HepG2 (cell line): Measurements from ENCODE around the gene BGN. TPM values are rescaled to one million over a fixed set of nuclear protein-coding genes. Genes with fewer than 3 reads are reported as not detected.

Experiments
- ATAC-seq: fragments of 200-7000 bp; cut with Tn5 transposase; 3 replicates; pipeline ENCODE4 v1.9.1; 2020; ENCODE audit warnings: mild to moderate bottlenecking, moderate library complexity
- BruUV-seq: library from RNA; stranded (reverse); fragments of 400-500 nt; replicated peaks from 2 replicates; lab custom pipeline; 2021; lab: Mats Ljungman, UMichigan
- CTCF ChIA-PET: fragments of 300-600 bp; formaldehyde crosslinking; extraction: SDS; loops from one replicate; lab custom pipeline; 2021; ENCODE audit warnings: low total read pairs, inconsistent platforms, low intra/inter-chr PET ratio; lab: Yijun Ruan, JAX
- POLR2A ChIA-PET: fragments of 350-600 bp; sonication (Branson Sonifier 250); formaldehyde crosslinking; loops from one replicate; lab custom pipeline; 2020; ENCODE audit warnings: antibody characterized with exemption, inconsistent platforms; lab: Yijun Ruan, JAX
- DNase-seq: peaks from one replicate; pipeline ENCODE4 v3.0.0-alpha.2; 2015; ENCODE audit warnings: low spot score
- FAIRE-seq: peaks from 3 replicates; lab custom pipeline; 2011; peaks lifted over from hg19 to GRCh38; lab: Jason Lieb, UNC
- H2AFZ ChIP-seq: one replicate; pipeline ENCODE4 v1.6.1; 2011; ENCODE audit warnings: low read length, inconsistent platforms
- H3K27ac ChIP-seq: fragments of 300-600 bp; 3 replicates; pipeline ENCODE4 v1.8.0; 2011; ENCODE audit warnings: mixed run types, mild to moderate bottlenecking, mixed read lengths, low read length, inconsistent platforms; ENCODE audit not compliant: insufficient read depth; ENCODE audit errors: extremely low read length
- H3K27me3 ChIP-seq, 2 experiments: fragments of 200-600 bp in 1 of 2; 2 replicates in 1 of 2; 3 replicates in 1 of 2; pipeline versions ENCODE4 v1.6.0 to v1.8.0; 2011; ENCODE audit warnings: low read length in 2 of 2, mild to moderate bottlenecking in 2 of 2, moderate library complexity in 2 of 2, inconsistent platforms in 1 of 2; ENCODE audit not compliant: insufficient read depth in 2 of 2, control insufficient read depth in 1 of 2
- H3K36me3 ChIP-seq, 2 experiments: fragments of 200-600 bp in 1 of 2; replicated peaks in 1 of 2; 2 replicates in 1 of 2; 3 replicates in 1 of 2; pipeline versions ENCODE4 v1.5.1 to v1.8.0; 2011; ENCODE audit warnings: low read length in 2 of 2, inconsistent platforms in 1 of 2; ENCODE audit not compliant: insufficient read depth in 2 of 2, control insufficient read depth in 1 of 2
- H3K4me1 ChIP-seq: 2 replicates; pipeline ENCODE4 v1.5.1; 2012; ENCODE audit warnings: low read length, inconsistent platforms; ENCODE audit not compliant: insufficient read depth
- H3K4me2 ChIP-seq: 2 replicates; pipeline ENCODE4 v1.6.0; 2011; ENCODE audit warnings: low read depth, low read length, inconsistent platforms
- H3K4me3 ChIP-seq, 3 experiments: fragments of 200-600 bp in 1 of 3; sonication (generic), shearing (Covaris generic) in 1 of 3; replicated peaks in 1 of 3; 2 replicates each; pipeline ENCODE4 v1.5.1; 2011 to 2016; ENCODE audit warnings: low read length in 3 of 3, inconsistent platforms in 2 of 3, low read depth in 2 of 3, mild to moderate bottlenecking in 2 of 3, control low read depth in 1 of 3, mixed read lengths in 1 of 3; ENCODE audit not compliant: insufficient read depth in 1 of 3
- H3K79me2 ChIP-seq: one replicate; pipeline ENCODE4 v1.6.1; 2011; ENCODE audit warnings: low read length, inconsistent platforms; ENCODE audit not compliant: insufficient read depth
- H3K9ac ChIP-seq: 2 replicates; pipeline ENCODE4 v1.6.0; 2011; ENCODE audit warnings: mild to moderate bottlenecking, low read depth, low read length, inconsistent platforms; ENCODE audit not compliant: insufficient read depth
- H3K9me3 ChIP-seq: 2 replicates; pipeline ENCODE4 v1.5.1; 2012; ENCODE audit warnings: mild to moderate bottlenecking, low read length
- H4K20me1 ChIP-seq: 2 replicates; pipeline ENCODE4 v1.6.0; 2011; ENCODE audit warnings: inconsistent platforms, mild to moderate bottlenecking, low read length, moderate library complexity; ENCODE audit not compliant: insufficient read depth
- HOXD1 ChIP-seq: sonication (generic); formaldehyde crosslinking; IDR thresholded peaks from 2 replicates; pipeline ENCODE4 v1.5.0; 2020; ENCODE audit warnings: missing genetic modification reagents
- IRX3 ChIP-seq: sonication (generic); formaldehyde crosslinking; IDR thresholded peaks from 2 replicates; pipeline ENCODE4 v1.8.1; 2023; ENCODE audit warnings: mild to moderate bottlenecking, low read depth, missing genetic modification reagents, borderline replicate concordance
- MLXIP ChIP-seq: sonication (generic); formaldehyde crosslinking; IDR thresholded peaks from 2 replicates; pipeline ENCODE4 v1.9.0; 2021; ENCODE audit warnings: missing genetic modification reagents, borderline replicate concordance
- TRIM24 ChIP-seq: sonication (generic); formaldehyde crosslinking; IDR thresholded peaks from 2 replicates; pipeline ENCODE4 v1.8.0; 2022; ENCODE audit warnings: mild to moderate bottlenecking, missing genetic modification reagents
- ZNF326 ChIP-seq: sonication (generic); formaldehyde crosslinking; IDR thresholded peaks from 2 replicates; pipeline ENCODE4 v1.4.0; 2020; ENCODE audit warnings: missing genetic modification reagents, borderline replicate concordance
- ZNF383 ChIP-seq: sonication (generic); formaldehyde crosslinking; IDR thresholded peaks from 2 replicates; pipeline ENCODE4 v1.4.0; 2020; ENCODE audit warnings: missing genetic modification reagents, mild to moderate bottlenecking, borderline replicate concordance
- WGBS: methylation state at CpG from one replicate; pipeline ENCODE4 v1.1.6; 2017; ENCODE audit warnings: low lambda C conversion rate; 5-methylcytosine and 5-hydroxymethylcytosine counted together
- in situ Hi-C: cut with HindIII; loops from 2 replicates; pipeline ENCODE4 v1.10.0; 2017; ENCODE audit warnings: low pct_unique_long_range_greater_than_20kb; ENCODE audit not compliant: extremely low pct_ligation_motif_present
- intact Hi-C: fragments of 100-400 bp; cut with micrococcal nuclease; formaldehyde crosslinking; loops from one replicate; pipeline ENCODE4 v1.10.0; 2022; ENCODE audit not compliant: unreplicated experiment
- polyA plus RNA-seq, 8 experiments: library from polyadenylated mRNA; depleted of rRNA in 3 of 8; stranded (reverse) in 7 of 8; unstranded in 1 of 8; fragments of >200 nt; fragmentation: Illumina TruSeq in 4 of 8; extraction: Trizol in 4 of 8; gene quantifications; 2 replicates each; pipeline versions ENCODE4 v1.2.1 to v1.2.3, GENCODE V29; 2011 to 2016; ENCODE audit warnings: low read depth in 4 of 8, missing spikeins in 1 of 8, mixed read lengths in 1 of 8; ENCODE audit not compliant: insufficient read depth in 1 of 8
- total RNA-seq, 5 experiments: library from RNA; depleted of rRNA; stranded (reverse); fragments of >200 nt; fragmentation: Illumina TruSeq; extraction: Trizol; gene quantifications; 2 replicates each; pipeline ENCODE4 v1.2.3, GENCODE V29; 2016; ENCODE audit warnings: low read depth in 1 of 5

BGN gene
- total and polyA plus RNA-seq, 2 of the 13 experiments (the other 11 are each of a cell fraction or from before 2014, with no cell fraction given), result 0.18 to 0.63 TPM

- H3K9ac ChIP-seq, result no peak overlapping the region
- intact Hi-C loops (no loop called here), in situ Hi-C loops (no loop called here)
- ATAC-seq, result no peak
- ChIA-PET POLR2A (no interaction called here), CTCF (no interaction called here)
- H3K4me1 ChIP-seq, result no peaks in the 10 kb centered on the region
- FAIRE-seq, result no peak
- H3K27me3 ChIP-seq, result no peaks in the 10 kb centered on the region
- TF ChIP-seq HOXD1, result no peak
- no peak for TF ChIP-seq ZNF383 (CRISPR knock-in tag)
- TF ChIP-seq IRX3 (CRISPR knock-in tag), result no peak
- TF ChIP-seq ZNF326 (CRISPR knock-in tag), result no peak
- no peak for TF ChIP-seq MLXIP (CRISPR knock-in tag)
- no peak for TF ChIP-seq TRIM24 (CRISPR knock-in tag)
- no peak overlapping the region for H3K4me2 ChIP-seq
- no peaks in the 10 kb centered on the region for H3K79me2 ChIP-seq
- H3K4me3 ChIP-seq, result no peak overlapping the region
- no peaks in the 10 kb centered on the region for H4K20me1 ChIP-seq
- peaks cover 0 to 3% of the 10 kb centered on the region in 2 experiments; a peak in 3 of 5 replicates for H3K36me3 ChIP-seq
- no peaks in the 10 kb centered on the region for H3K9me3 ChIP-seq
- no peak overlapping the region for H2AFZ ChIP-seq
- no TSS peak for BruUV-seq
- no peak overlapping the region for H3K27ac ChIP-seq
- 80% methylated on average over 11 of the region's 12 CpGs for WGBS
- no peak for DNase-seq
Observed at GRCh38 chrX:153463556-153463955, 31.2 kb upstream of the BGN start.
